Measurements from ENCODE around the gene PPIE.

GRCh38 chr1:39695016-39695415 lies 43.7 kb upstream of the PPIE start:
- TF ChIP-seq CTCF (IDR thresholded peaks at IDR 0.05) (no peak), POLR2A (IDR thresholded peaks at IDR 0.05) (no peak)

All from gastroesophageal sphincter (tissue), 3 donors.